ENCODE results near the gene FBXO48. TPM values are rescaled to one million over a fixed set of nuclear protein-coding genes. Genes with fewer than 3 reads are reported as not detected.

FBXO48 gene
- total and polyA plus RNA-seq, 8 donors: 1.5 to 3.2 (median 2.5) TPM

DNA sequence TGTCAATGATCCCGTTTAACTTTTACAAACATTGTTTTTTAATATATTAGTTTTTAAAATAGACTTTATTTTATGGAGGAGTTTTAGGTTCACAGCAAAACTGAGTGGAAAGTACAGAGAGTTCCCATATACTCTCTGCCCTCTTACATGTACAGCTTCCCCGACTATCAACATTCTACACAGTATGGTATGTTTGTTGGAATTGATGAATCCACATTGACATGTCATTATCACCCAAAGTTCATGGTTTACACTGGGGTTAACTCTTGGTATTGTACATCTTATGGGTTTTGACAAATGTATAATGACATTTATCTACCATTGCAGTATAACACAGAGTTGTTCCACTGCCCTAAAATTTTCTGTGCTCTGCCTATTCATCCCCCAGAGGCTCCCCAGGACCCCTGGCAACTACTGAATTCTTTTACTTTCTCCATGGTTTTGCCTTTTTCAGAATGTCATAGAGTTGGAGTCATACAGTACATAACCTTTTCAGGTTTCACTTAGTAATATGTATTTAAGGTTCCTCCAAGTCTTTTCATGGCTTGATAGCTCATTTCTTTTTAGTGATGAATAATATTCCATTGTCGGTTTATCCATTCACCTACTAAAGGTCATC lies 5.8 kb upstream of the FBXO48 start:
- Histone ChIP-seq H3K27ac (no peak overlapping the region), H3K27me3 (no peaks in the 10 kb centered on the region), H3K4me1 (peaks cover 0 to 9% of the 10 kb centered on the region in 2 donors), H3K36me3 (no peaks in the 10 kb centered on the region), H3K4me3 (no peak overlapping the region), H3K9me3 (no peaks in the 10 kb centered on the region)
- ATAC-seq (no peak), DNase-seq (no peak)
- TF ChIP-seq, protein P1, sequence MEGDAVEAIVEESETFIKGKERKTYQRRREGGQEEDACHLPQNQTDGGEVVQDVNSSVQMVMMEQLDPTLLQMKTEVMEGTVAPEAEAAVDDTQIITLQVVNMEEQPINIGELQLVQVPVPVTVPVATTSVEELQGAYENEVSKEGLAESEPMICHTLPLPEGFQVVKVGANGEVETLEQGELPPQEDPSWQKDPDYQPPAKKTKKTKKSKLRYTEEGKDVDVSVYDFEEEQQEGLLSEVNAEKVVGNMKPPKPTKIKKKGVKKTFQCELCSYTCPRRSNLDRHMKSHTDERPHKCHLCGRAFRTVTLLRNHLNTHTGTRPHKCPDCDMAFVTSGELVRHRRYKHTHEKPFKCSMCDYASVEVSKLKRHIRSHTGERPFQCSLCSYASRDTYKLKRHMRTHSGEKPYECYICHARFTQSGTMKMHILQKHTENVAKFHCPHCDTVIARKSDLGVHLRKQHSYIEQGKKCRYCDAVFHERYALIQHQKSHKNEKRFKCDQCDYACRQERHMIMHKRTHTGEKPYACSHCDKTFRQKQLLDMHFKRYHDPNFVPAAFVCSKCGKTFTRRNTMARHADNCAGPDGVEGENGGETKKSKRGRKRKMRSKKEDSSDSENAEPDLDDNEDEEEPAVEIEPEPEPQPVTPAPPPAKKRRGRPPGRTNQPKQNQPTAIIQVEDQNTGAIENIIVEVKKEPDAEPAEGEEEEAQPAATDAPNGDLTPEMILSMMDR (IDR thresholded peaks at IDR 0.05): no peak
- intact Hi-C loops (cut with DNase I): no loop called here

DNA sequence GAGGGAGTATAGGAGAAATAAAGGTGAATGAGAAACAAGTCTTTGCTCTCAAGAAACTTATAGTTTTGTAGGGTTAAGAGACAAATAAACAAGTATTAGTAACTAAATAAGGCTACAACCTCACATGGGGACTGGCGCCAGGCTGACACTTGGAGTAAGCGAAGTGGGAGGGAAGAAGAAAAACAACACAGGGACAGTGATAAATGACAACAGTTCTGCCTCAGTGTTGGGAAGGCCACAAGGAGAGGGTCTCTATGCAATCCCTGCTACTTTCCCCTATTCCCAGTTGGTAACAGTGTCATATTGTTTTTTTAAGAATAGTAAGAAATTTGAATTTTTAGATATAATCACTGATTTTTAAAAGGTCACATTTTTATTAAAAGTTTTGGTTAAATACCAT lies 4.3 kb upstream of the FBXO48 start:
- Histone ChIP-seq H3K9me3 (no peaks in the 10 kb centered on the region), H3K4me1 (peaks cover 0 to 13% of the 10 kb centered on the region in 2 donors), H3K4me3 (no peak overlapping the region), H3K36me3 (no peaks in the 10 kb centered on the region), H3K27ac (no peak overlapping the region), H3K27me3 (no peaks in the 10 kb centered on the region)
- DNase-seq (no peak), ATAC-seq (no peak)
- intact Hi-C loops (cut with DNase I): no loop called here
- TF ChIP-seq, protein P1 (IDR thresholded peaks at IDR 0.05): no peak

DNA sequence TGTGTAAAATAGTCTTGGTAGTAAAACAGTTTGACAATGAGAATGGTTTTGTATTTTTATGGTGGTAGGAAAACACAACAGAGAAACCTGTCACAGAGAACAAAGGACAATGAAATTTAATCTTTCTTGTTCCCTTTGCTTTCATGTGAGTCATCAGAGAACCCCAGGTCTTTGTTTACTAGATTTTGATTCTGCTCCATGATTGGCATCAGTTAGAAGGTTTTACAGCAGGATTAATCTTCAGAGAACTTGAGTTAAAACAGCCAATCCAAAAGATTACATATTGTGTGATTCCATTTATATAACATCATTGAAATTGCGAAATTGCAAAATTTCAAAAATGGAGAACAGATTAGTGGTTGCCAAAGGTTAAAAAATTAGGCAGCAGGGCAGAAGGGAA lies 2.8 kb upstream of the FBXO48 start:
- no peak overlapping the region for H3K27ac ChIP-seq
- no peak for DNase-seq
- no peaks in the 10 kb centered on the region for H3K9me3 ChIP-seq
- no peaks in the 10 kb centered on the region for H3K36me3 ChIP-seq
- no peak for ATAC-seq
- intact Hi-C loops (cut with DNase I): no loop called here
- H3K4me1 ChIP-seq: peaks cover 0 to 19% of the 10 kb centered on the region in 2 donors
- TF ChIP-seq, protein P1 (IDR thresholded peaks at IDR 0.05): no peak
- H3K27me3 ChIP-seq: no peaks in the 10 kb centered on the region
- no peak overlapping the region for H3K4me3 ChIP-seq

DNA sequence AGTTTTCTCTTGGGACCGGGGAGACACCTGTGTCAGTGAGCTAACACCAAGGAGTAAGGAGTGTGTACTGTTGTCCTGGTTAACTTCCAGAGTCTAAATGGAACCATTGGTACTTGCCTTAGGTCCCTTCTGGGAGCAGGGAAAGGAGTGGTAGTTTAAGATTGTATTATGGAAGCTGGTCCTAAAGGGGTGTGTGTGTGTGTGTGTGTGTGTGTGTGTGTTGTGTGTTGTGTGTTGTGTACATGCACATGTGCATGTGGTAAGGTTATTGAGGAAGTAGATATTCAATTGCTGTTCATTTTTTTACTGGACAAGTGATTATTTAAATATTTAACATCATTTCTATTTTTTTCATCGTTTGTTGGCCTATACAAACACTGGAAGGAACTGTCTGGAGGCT lies 1.7 kb upstream of the FBXO48 start:
- Histone ChIP-seq H3K4me1 (peaks cover 0 to 19% of the 10 kb centered on the region in 2 donors), H3K4me3 (no peak overlapping the region), H3K36me3 (no peaks in the 10 kb centered on the region), H3K9me3 (no peaks in the 10 kb centered on the region), H3K27ac (no peak overlapping the region), H3K27me3 (no peaks in the 10 kb centered on the region)
- intact Hi-C loops (cut with DNase I): no loop called here
- TF ChIP-seq, protein P1 (IDR thresholded peaks at IDR 0.05): no peak
- DNase-seq: no peak
- no peak for ATAC-seq

DNA sequence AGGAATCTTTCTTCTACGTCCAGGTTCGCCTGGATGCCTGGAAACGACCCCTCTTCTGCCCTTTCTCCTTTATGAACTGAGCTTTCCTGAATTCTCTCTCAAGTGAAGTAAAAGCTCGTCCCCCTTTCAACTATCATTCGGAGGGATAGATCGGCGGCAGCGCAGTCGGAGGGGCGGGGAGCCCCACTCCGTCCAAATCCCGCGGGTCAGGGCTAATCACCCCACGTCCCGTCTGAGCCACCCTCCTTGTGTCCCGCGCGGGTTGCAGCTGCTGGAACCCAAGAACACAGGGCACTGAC lies 367 bp downstream of the FBXO48 start:
- Histone ChIP-seq H3K4me3 (peak overlapping the region; percentile 79 to 85), H3K9me3 (no peaks in the 10 kb centered on the region), H3K27ac (peak overlapping the region; percentile 84 to 89), H3K4me1 (peaks cover 0 to 23% of the 10 kb centered on the region in 2 donors), H3K36me3 (no peaks in the 10 kb centered on the region), H3K27me3 (no peaks in the 10 kb centered on the region)
- ATAC-seq: peak; percentile 22
- DNase-seq: no peak
- TF ChIP-seq, protein P1 (IDR thresholded peaks at IDR 0.05): no peak
- intact Hi-C loops (cut with DNase I): no loop called here

Data from left lung (tissue), 10 donors.